ENCODE measurements around the gene KIAA0232.

DNA sequence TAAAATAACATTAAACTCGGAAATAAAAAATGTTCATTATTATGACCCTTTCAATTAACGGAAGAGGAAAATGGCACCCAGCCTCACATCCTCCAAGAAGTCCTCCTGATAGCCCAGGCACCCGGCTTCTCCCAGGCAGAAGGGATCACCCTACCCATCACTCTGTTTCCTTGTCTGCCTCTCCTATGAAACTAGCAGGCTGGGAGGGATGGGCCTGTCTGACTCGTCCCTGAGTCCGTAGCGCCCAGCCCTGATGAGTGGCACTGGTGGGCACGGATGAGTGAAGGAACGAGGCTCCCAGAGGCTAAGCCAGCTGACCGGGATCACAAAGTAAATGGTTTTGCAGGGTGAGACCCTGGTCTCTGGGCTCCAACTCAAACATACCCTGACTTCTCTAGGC is 28.6 kb upstream of the KIAA0232 start:
- TF ChIP-seq, protein P1, sequence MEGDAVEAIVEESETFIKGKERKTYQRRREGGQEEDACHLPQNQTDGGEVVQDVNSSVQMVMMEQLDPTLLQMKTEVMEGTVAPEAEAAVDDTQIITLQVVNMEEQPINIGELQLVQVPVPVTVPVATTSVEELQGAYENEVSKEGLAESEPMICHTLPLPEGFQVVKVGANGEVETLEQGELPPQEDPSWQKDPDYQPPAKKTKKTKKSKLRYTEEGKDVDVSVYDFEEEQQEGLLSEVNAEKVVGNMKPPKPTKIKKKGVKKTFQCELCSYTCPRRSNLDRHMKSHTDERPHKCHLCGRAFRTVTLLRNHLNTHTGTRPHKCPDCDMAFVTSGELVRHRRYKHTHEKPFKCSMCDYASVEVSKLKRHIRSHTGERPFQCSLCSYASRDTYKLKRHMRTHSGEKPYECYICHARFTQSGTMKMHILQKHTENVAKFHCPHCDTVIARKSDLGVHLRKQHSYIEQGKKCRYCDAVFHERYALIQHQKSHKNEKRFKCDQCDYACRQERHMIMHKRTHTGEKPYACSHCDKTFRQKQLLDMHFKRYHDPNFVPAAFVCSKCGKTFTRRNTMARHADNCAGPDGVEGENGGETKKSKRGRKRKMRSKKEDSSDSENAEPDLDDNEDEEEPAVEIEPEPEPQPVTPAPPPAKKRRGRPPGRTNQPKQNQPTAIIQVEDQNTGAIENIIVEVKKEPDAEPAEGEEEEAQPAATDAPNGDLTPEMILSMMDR (IDR thresholded peaks at IDR 0.05; ENCODE audit: low read depth, low read length) = no peak
- TF ChIP-seq, protein P2, sequence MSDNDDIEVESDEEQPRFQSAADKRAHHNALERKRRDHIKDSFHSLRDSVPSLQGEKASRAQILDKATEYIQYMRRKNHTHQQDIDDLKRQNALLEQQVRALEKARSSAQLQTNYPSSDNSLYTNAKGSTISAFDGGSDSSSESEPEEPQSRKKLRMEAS (IDR thresholded peaks at IDR 0.05; ENCODE audit: low read depth, low read length) = no peak
- no peak for TF ChIP-seq POLR2A (IDR thresholded peaks at IDR 0.05; ENCODE audit: extremely low read depth, insufficient read length)

All from NB4 (cell line).